GM12878 (cell line): Measurements from ENCODE around the gene MYL7. TPM values are rescaled to one million over a fixed set of nuclear protein-coding genes. Genes with fewer than 3 reads are reported as not detected.

Source experiments
- ATAC-seq: fragments of 200-7000 bp; cut with Tn5 transposase; 3 replicates; pipeline ENCODE4 v1.9.1; 2020; ENCODE audit warnings: mild to moderate bottlenecking, moderate library complexity
- BruUV-seq: library from RNA; stranded (reverse); fragments of 400-500 nt; replicated peaks from 2 replicates; lab custom pipeline; 2021; lab: Mats Ljungman, UMichigan
- CTCF ChIA-PET: fragments of 300-600 bp; sonication (Branson Sonifier 250); formaldehyde crosslinking; extraction: SDS; loops from one replicate; lab custom pipeline; 2021; ENCODE audit warnings: inconsistent platforms; lab: Yijun Ruan, JAX
- POLR2A ChIA-PET: fragments of 350-600 bp; formaldehyde crosslinking; extraction: SDS; loops from one replicate; lab custom pipeline; 2021; ENCODE audit warnings: inconsistent platforms; lab: Charles Lee
- RAD21 ChIA-PET: fragments of 300-600 bp; sonication (Branson Sonifier 250); formaldehyde crosslinking; loops from one replicate; lab custom pipeline; 2023; ENCODE audit warnings: antibody characterized with exemption; ENCODE audit not compliant: unreplicated experiment; lab: Charles Lee
- SMC1A ChIA-PET: fragments of 300-600 bp; sonication (Branson Sonifier 250); formaldehyde crosslinking; loops from one replicate; lab custom pipeline; 2023; ENCODE audit not compliant: unreplicated experiment, uncharacterized antibody; lab: Charles Lee
- DNase-seq: peaks from one replicate; pipeline ENCODE4 v3.0.0-alpha.2; 2011; ENCODE audit warnings: low read depth, low spot score
- FAIRE-seq: peaks from 3 replicates; lab custom pipeline; 2011; peaks lifted over from hg19 to GRCh38; lab: Jason Lieb, UNC
- H2AFZ ChIP-seq: 2 replicates; pipeline ENCODE4 v1.6.0; 2011; ENCODE audit warnings: low read depth, low read length, control low read depth; ENCODE audit not compliant: control insufficient read depth
- H3K27ac ChIP-seq: 2 replicates; pipeline ENCODE4 v1.5.1; 2011; ENCODE audit warnings: control low read depth; ENCODE audit not compliant: control insufficient read depth, insufficient read depth
- H3K27me3 ChIP-seq, 2 experiments: replicated peaks in 1 of 2; 2 replicates each; pipeline versions ENCODE4 v1.6.0 to v1.6.1; 2011; ENCODE audit warnings: low read length in 1 of 2; ENCODE audit not compliant: control insufficient read depth in 2 of 2, insufficient read depth in 2 of 2
- H3K36me3 ChIP-seq, 2 experiments: 2 replicates each; pipeline ENCODE4 v1.5.1; 2011; ENCODE audit warnings: low read length in 1 of 2; ENCODE audit not compliant: control insufficient read depth in 2 of 2, insufficient read depth in 2 of 2
- H3K4me1 ChIP-seq: 2 replicates; pipeline ENCODE4 v1.6.1; 2011; ENCODE audit warnings: mild to moderate bottlenecking, low read length, moderate library complexity, mixed read lengths; ENCODE audit not compliant: control insufficient read depth, insufficient read depth
- H3K4me2 ChIP-seq: 2 replicates; pipeline ENCODE4 v1.6.0; 2011; ENCODE audit warnings: control low read depth; ENCODE audit not compliant: control insufficient read depth, insufficient read depth
- H3K4me3 ChIP-seq: fragments of 200-600 bp; sonication (generic); 2 replicates; pipeline ENCODE4 v1.5.1; 2016
- H3K79me2 ChIP-seq: 2 replicates; pipeline ENCODE4 v1.6.0; 2011; ENCODE audit warnings: low read length; ENCODE audit not compliant: control insufficient read depth, insufficient read depth
- H3K9ac ChIP-seq: 2 replicates; pipeline ENCODE4 v1.8.0; 2011; ENCODE audit warnings: low read length, control low read depth, mixed read lengths; ENCODE audit not compliant: control insufficient read depth, insufficient read depth
- H3K9me3 ChIP-seq: replicated peaks from 3 replicates; pipeline ENCODE4 v1.5.1; 2011; ENCODE audit warnings: mild to moderate bottlenecking, low read length; ENCODE audit not compliant: control insufficient read depth, insufficient read depth
- H4K20me1 ChIP-seq: 2 replicates; pipeline ENCODE4 v1.6.0; 2011; ENCODE audit not compliant: control insufficient read depth, insufficient read depth
- CBX3 ChIP-seq: fragments of 200-600 bp; sonication (generic); IDR thresholded peaks from 2 replicates; pipeline ENCODE4 v1.6.1; 2016; ENCODE audit warnings: low read depth, borderline replicate concordance
- ELK1 ChIP-seq: IDR thresholded peaks from 2 replicates; pipeline ENCODE4 v1.6.1; 2012; ENCODE audit warnings: low read depth, low read length, improper control_type of control experiment
- HDAC2 ChIP-seq: fragments of 200-600 bp; sonication (generic); IDR thresholded peaks from 2 replicates; pipeline ENCODE4 v1.6.1; 2017
- HDGF ChIP-seq: fragments of 450-650 bp; IDR thresholded peaks from 2 replicates; pipeline ENCODE4 v1.6.1; 2016; ENCODE audit warnings: antibody characterized with exemption
- IKZF2 ChIP-seq, 2 experiments: fragments of 450-650 bp; IDR thresholded peaks; 2 replicates each; pipeline ENCODE4 v1.6.1; 2017; ENCODE audit warnings: mild to moderate bottlenecking in 2 of 2, moderate library complexity in 2 of 2
- KDM1A ChIP-seq: fragments of 200-600 bp; sonication (generic); IDR thresholded peaks from 2 replicates; pipeline ENCODE4 v1.6.1; 2016; ENCODE audit warnings: borderline replicate concordance
- MEF2B ChIP-seq: fragments of 450-650 bp; IDR thresholded peaks from 2 replicates; pipeline ENCODE4 v1.6.1; 2018; ENCODE audit warnings: mild to moderate bottlenecking, moderate library complexity; ENCODE audit not compliant: partially characterized antibody, poor library complexity, severe bottlenecking
- MYC ChIP-seq: IDR thresholded peaks from 2 replicates; pipeline ENCODE4 v1.6.1; 2011; ENCODE audit warnings: mild to moderate bottlenecking, low read length, moderate library complexity, inconsistent platforms; ENCODE audit not compliant: insufficient read depth, insufficient replicate concordance, insufficient read length, severe bottlenecking
- NFXL1 ChIP-seq: fragments of 450-650 bp; IDR thresholded peaks from 2 replicates; pipeline ENCODE4 v1.6.1; 2017; ENCODE audit warnings: antibody characterized with exemption, mild to moderate bottlenecking, borderline replicate concordance
- NKRF ChIP-seq: fragments of 450-650 bp; conservative IDR thresholded peaks from 2 replicates; pipeline ENCODE4 v1.6.1; 2017; ENCODE audit warnings: mild to moderate bottlenecking, moderate library complexity
- PBX3 ChIP-seq: IDR thresholded peaks from 2 replicates; pipeline ENCODE4 v1.6.1; 2011; ENCODE audit warnings: mild to moderate bottlenecking, low read depth, low read length, moderate library complexity; ENCODE audit not compliant: insufficient replicate concordance
- SMAD1 ChIP-seq: fragments of 450-650 bp; IDR thresholded peaks from 2 replicates; pipeline ENCODE4 v1.6.1; 2018; ENCODE audit warnings: mild to moderate bottlenecking, low read depth; ENCODE audit not compliant: partially characterized antibody
- SMARCA5 ChIP-seq: fragments of 450-650 bp; IDR thresholded peaks from 2 replicates; pipeline ENCODE4 v1.6.1; 2017; ENCODE audit warnings: mild to moderate bottlenecking
- STAT3 ChIP-seq: IDR thresholded peaks from 2 replicates; pipeline ENCODE4 v1.6.1; 2011; ENCODE audit warnings: low read depth, low read length, improper control_type of control experiment
- USF1 ChIP-seq: IDR thresholded peaks from 2 replicates; pipeline ENCODE4 v1.6.1; 2011; ENCODE audit warnings: borderline replicate concordance, low read depth, mild to moderate bottlenecking, moderate library complexity, mixed read lengths, low read length; ENCODE audit not compliant: insufficient read depth; ENCODE audit errors: extremely low read length
- ZNF24 ChIP-seq: fragments of 450-650 bp; IDR thresholded peaks from 2 replicates; pipeline ENCODE4 v1.6.1; 2017; ENCODE audit warnings: antibody characterized with exemption, mild to moderate bottlenecking
- ZSCAN29 ChIP-seq: fragments of 450-650 bp; IDR thresholded peaks from 2 replicates; pipeline ENCODE4 v1.6.1; 2017; ENCODE audit warnings: mild to moderate bottlenecking, moderate library complexity
- WGBS: methylation state at CpG from one replicate; pipeline ENCODE4 v1.1.6; 2016; ENCODE audit warnings: low lambda C conversion rate; ENCODE audit not compliant: insufficient replicate concordance, insufficient coverage; ENCODE audit errors: missing lambda C conversion rate; 5-methylcytosine and 5-hydroxymethylcytosine counted together
- in situ Hi-C: fragments of 300-500 bp; cut with MboI; formaldehyde crosslinking; loops from 9 replicates; pipeline ENCODE4 v1.14.3; 2018; ENCODE audit warnings: mixed read lengths
- intact Hi-C: fragments of 100-400 bp; cut with micrococcal nuclease; formaldehyde crosslinking; loops from one replicate; pipeline ENCODE4 v1.14.2; 2022; ENCODE audit not compliant: unreplicated experiment
- polyA plus RNA-seq, 11 experiments: library from polyadenylated mRNA; depleted of rRNA in 4 of 11; unstranded in 6 of 11; stranded (reverse) in 5 of 11; fragments of >200 nt; fragmentation: Nextera tagmentation in 4 of 11; fragmentation: Illumina TruSeq in 1 of 11; extraction: Ambion mirVana in 4 of 11; extraction: Trizol in 1 of 11; gene quantifications; 1 replicate in 1 of 11; 2 replicates in 10 of 11; pipeline versions ENCODE4 v1.2.1 to v1.2.3, GENCODE V29; 2011 to 2016; ENCODE audit warnings: inconsistent platforms in 2 of 11, missing spikeins in 2 of 11, low read depth in 1 of 11
- total RNA-seq, 4 experiments: library from RNA; depleted of rRNA in 3 of 4; stranded (reverse); fragments of >200 nt in 3 of 4; fragmentation: Illumina TruSeq in 1 of 4; extraction: Trizol in 1 of 4; gene quantifications; 2 replicates each; pipeline versions ENCODE4 v1.2.1 to v1.2.3, GENCODE V29; 2013 to 2021

The MYL7 gene
- total and polyA plus RNA-seq, 10 of the 15 experiments (the other 5 are each of a cell fraction or from before 2014, with no cell fraction given), result 1.9 TPM; not detected in 9

GRCh38 chr7:44112997-44113763, 28.0 kb downstream of the MYL7 start:
- RAD21 ChIA-PET, result no interaction called here
- CTCF ChIA-PET, result no interaction called here
- Histone ChIP-seq H3K4me3 (no peak overlapping the region), H3K27ac (no peak overlapping the region), H2AFZ (no peak overlapping the region), H4K20me1 (no peaks in the 10 kb centered on the region), H3K4me1 (no peaks in the 10 kb centered on the region), H3K4me2 (no peak overlapping the region), H3K36me3 (peaks cover 5 to 10% of the 10 kb centered on the region in 2 experiments; a peak in 3 of 4 replicates), H3K79me2 (no peaks in the 10 kb centered on the region), H3K9ac (no peak overlapping the region), H3K27me3 (no peaks in the 10 kb centered on the region; a peak in 1 of 4 replicates), H3K9me3 (no peaks in the 10 kb centered on the region)
- POLR2A ChIA-PET, result no interaction called here
- SMC1A ChIA-PET, result no interaction called here
- ATAC-seq (no peak), FAIRE-seq (no peak), DNase-seq (no peak)
- BruUV-seq, result no TSS peak
- intact Hi-C loops, result no loop called here
- TF ChIP-seq NFXL1 (no peak), STAT3 (no peak), MYC (no peak), ZSCAN29 (no peak), PBX3 (no peak), MEF2B (no peak), USF1 (no peak), HDGF (no peak), SMAD1 (no peak), CBX3 (no peak), KDM1A (no peak), ELK1 (no peak), NKRF (no peak), IKZF2 (IDR thresholded peaks at IDR 0.05) (no peak), ZNF24 (no peak), HDAC2 (no peak), SMARCA5 (no peak)
- 91% methylated on average over 27 of the region's 34 CpGs for WGBS
- in situ Hi-C loops, result no loop called here
